ENCODE measurements around the gene SIX5. TPM values are rescaled to one million over a fixed set of nuclear protein-coding genes. Genes with fewer than 3 reads are reported as not detected.

Gene SIX5
- polyA plus RNA-seq, 2 of the 4 experiments (the other 2 are of a cell fraction), result 8.9 to 24.7 TPM

- TF ChIP-seq EHF (CRISPR knock-in tag; IDR thresholded peaks at IDR 0.05) (no peak), HOXB5 (CRISPR knock-in tag; IDR thresholded peaks at IDR 0.05) (peak; percentile 94), JUNB (IDR thresholded peaks at IDR 0.05) (no peak), CTCF (IDR thresholded peaks at IDR 0.05) (peak; percentile 74), USF2 (IDR thresholded peaks at IDR 0.05) (no peak), KDM5A (IDR thresholded peaks at IDR 0.05) (no peak), MAZ (IDR thresholded peaks at IDR 0.05; ENCODE audit: borderline replicate concordance, low read depth, low read length) (no peak), CBX8 (IDR thresholded peaks at IDR 0.05) (no peak), EHMT2 (IDR thresholded peaks at IDR 0.05; ENCODE audit: low read depth) (no peak), HMGXB4 (CRISPR knock-in tag; IDR thresholded peaks at IDR 0.05; ENCODE audit: borderline replicate concordance) (no peak), RNF2 (IDR thresholded peaks at IDR 0.05; ENCODE audit: borderline replicate concordance, low read depth) (no peak), HOXB13 (CRISPR knock-in tag; IDR thresholded peaks at IDR 0.05; ENCODE audit: low read depth) (no peak), GATA3 (IDR thresholded peaks at IDR 0.05; ENCODE audit: borderline replicate concordance) (0 out of 2 replicates have a peak, but pooled peaks have one; percentile 17), FOSL2 (IDR thresholded peaks at IDR 0.05) (no peak), FOSL2 (CRISPR knock-in tag; IDR thresholded peaks at IDR 0.05) (no peak), HES2 (IDR thresholded peaks at IDR 0.05) (no peak), CBX2 (IDR thresholded peaks at IDR 0.05; ENCODE audit: borderline replicate concordance, low read depth) (no peak), POLR2AphosphoS2 (conservative IDR thresholded peaks at IDR 0.05; ENCODE audit: low read length) (no peak), TFCP2L1 (CRISPR knock-in tag; IDR thresholded peaks at IDR 0.05) (no peak), NFE2L2 (conservative IDR thresholded peaks at IDR 0.05; ENCODE audit: low read length) (no peak), EP300 (IDR thresholded peaks at IDR 0.05) (no peak), RCOR1 (IDR thresholded peaks at IDR 0.05; ENCODE audit: low read depth, low read length) (no peak), JUN (IDR thresholded peaks at IDR 0.05) (peak in 1 of 2 experiments; percentile 32; a peak in 1 of 5 replicates), HOXA7 (CRISPR knock-in tag; IDR thresholded peaks at IDR 0.05) (0 out of 2 replicates have a peak, but pooled peaks have one; percentile 60), SMC3 (IDR thresholded peaks at IDR 0.05) (peak; percentile 56), MAFK (IDR thresholded peaks at IDR 0.05; ENCODE audit: partially characterized antibody) (no peak), ZNF302 (CRISPR knock-in tag; IDR thresholded peaks at IDR 0.05) (no peak), KDM1A (IDR thresholded peaks at IDR 0.05; ENCODE audit: low read depth) (no peak), CHD2 (IDR thresholded peaks at IDR 0.05; ENCODE audit: low read length, partially characterized antibody) (no peak), RFX5 (IDR thresholded peaks at IDR 0.05) (no peak), TP53 (CRISPR knock-in tag; IDR thresholded peaks at IDR 0.05) (peak; percentile 67; the same call in 1 of the 2 replicates), PBX3 (IDR thresholded peaks at IDR 0.05) (no peak; the same call in 1 of the 2 replicates), BCL3 (IDR thresholded peaks at IDR 0.05) (no peak), ELK1 (IDR thresholded peaks at IDR 0.05; ENCODE audit: low read depth, low read length) (no peak), HEYL (CRISPR knock-in tag; IDR thresholded peaks at IDR 0.05) (no peak), SREBF2 (IDR thresholded peaks at IDR 0.05) (no peak)
Observed at GRCh38 chr19:45779231-45780145, 10.4 kb upstream of the SIX5 start (continued).

All from A549 (cell line).